Measurements from ENCODE around the gene LARGE1. TPM values are rescaled to one million over a fixed set of nuclear protein-coding genes. Genes with fewer than 3 reads are reported as not detected.

The LARGE1 gene
- total RNA-seq, 1 donor from 2014 or later = 0.16 TPM

DNA sequence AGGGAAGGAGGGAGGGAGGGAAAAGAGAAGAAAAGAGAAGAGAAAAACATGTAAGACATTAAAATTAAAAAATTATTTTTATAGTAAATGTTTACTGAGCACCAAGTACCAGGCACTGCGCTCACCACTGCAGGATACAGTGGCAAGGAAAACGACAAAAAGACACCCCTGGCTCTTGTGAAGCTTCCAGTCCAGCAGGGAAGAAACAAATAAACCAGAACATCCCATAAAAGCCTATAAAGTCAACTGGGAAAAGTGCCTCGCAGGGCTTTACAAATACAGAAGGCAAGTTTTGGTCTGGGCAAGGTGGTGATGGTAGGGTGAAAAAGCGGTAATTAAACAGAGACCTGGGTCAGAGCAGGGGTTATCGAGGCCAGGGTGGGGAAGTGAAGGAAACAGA, 33.6 kb downstream of the LARGE1 start:
- intact Hi-C loops (cut with micrococcal nuclease) = no loop called here

DNA sequence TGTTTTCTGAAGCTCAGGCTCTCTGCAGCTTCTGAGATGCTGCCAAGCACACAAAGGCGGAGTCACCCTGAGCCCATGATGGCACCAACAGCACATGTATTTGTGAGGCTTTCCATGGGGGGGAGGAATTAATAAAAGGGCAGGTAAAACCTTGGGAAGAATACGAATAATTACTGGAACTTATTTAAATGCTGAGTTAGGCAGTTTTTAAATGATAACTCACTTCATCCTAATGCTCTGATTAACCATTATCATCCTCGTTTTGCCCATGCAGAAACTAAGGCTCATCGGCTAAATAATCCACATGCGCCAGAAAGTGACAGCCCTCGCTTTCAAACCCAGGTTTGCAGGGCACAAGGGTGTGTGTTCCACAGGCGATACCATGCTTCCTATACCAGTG, 35.4 kb downstream of the LARGE1 start:
- intact Hi-C loops (cut with micrococcal nuclease) = no loop called here

DNA sequence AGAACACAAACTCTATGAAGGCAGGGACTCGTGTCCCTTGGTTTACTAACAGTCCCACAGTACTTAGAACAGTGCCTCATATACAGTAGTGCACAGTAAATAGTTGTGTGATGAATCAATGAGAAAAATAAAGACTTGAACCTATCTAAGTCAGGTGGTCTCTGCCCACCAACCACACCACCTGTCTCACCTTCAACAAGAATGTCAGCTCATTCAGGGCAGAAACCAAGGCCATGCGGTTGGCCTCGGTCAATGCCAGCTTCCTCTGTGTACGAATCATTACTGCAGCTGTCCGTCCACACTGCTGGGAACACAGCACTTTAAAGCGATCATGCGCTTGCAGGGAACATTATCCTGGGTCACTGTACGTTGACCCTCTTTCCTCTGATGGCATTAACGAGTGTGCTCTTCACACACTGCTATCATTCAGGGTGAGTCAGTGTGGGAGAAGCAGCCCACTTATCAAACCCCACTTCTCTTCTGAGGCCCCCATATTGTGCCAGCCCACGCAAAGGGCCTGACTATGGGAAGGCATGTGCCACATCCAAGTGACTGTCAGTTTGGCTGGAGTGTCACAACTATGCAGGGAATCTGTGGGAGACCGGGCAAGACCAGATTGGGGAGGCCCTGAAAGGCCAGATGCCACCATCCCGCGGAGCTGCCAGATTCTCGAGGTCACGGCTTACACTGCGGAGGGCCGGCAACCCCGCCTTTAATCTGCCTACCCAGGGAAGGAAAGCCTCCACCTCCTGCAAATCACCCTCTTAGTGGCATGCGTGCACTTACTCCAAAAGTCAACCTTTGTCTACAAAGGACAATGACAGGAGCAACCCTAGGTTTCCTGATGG, 36.1 kb downstream of the LARGE1 start:
- intact Hi-C loops (cut with micrococcal nuclease) = no loop called here

- intact Hi-C loops (cut with micrococcal nuclease) = no loop called here
Measured at GRCh38 chr22:33883561-33883960, 36.7 kb downstream of the LARGE1 start.

DNA sequence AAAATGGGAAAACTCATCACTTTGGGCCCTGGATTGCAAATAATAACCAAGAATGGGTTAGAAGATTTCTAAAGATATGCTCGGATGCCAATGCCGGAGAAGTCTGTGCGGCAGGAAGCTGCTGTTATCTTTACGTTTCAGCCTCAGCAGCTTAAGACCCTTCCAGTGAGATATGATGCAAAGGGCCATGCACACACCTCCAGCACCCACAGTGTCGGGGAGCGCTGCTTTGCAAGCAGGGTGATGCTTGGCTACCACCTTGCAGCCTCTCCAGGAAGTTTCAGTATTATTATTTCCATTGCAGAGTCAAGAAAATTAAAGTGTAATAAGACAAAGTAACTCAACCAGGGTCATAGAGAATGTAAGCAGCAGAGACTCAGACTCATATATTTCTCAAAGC, 37.3 kb downstream of the LARGE1 start:
- intact Hi-C loops (cut with micrococcal nuclease) = no loop called here

GRCh38 chr22:33880986-33881385, 39.3 kb downstream of the LARGE1 start:
- intact Hi-C loops (cut with micrococcal nuclease) = no loop called here

- intact Hi-C loops (cut with micrococcal nuclease) = no loop called here
Measured at GRCh38 chr22:33879796-33880195, 40.5 kb downstream of the LARGE1 start.

DNA sequence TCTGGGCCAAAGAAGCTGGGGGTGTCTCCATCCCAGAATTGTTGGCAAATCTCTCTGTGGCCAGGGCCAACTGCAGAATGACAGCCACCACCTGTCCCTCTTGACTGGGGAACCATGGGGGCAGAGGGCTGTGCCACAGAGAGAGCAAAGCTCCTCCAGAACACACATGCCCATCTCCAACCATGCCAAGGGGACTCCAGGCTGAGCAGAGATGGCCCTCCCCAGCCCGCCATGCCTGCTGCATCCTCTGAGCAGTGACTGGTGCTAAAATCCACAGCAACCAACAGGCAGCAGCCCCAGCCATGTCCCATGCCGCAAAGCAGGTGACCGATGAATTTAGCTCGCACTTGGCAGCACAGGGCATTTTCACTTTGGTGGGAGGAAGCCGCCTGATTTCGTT, 45.0 kb downstream of the LARGE1 start:
- intact Hi-C loops (cut with micrococcal nuclease) = no loop called here

DNA sequence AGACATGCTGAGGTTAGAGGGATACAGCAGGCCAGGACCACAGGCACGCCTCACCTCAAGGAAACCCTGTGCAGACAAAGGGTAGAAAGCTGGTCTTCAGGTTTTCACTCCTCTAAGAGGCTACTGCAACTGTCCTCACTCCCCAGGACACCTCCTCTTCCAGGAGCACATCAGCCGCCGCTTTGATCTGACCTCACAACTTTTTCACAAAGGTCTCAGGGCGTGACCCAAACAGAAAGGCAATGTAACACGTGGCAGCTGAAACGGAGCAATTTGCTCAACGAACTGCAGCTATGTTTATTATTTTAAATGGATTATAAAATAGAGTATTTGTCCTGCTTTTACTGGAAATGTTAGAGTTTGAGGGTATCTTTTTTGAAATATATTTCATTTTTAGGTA, 46.1 kb downstream of the LARGE1 start:
- intact Hi-C loops (cut with micrococcal nuclease) = no loop called here

- intact Hi-C loops (cut with micrococcal nuclease) = no loop called here
Measured at GRCh38 chr22:33873666-33874065, 46.6 kb downstream of the LARGE1 start.

- intact Hi-C loops (cut with micrococcal nuclease) = no loop called here
Measured at GRCh38 chr22:33873186-33873585, 47.1 kb downstream of the LARGE1 start.

DNA sequence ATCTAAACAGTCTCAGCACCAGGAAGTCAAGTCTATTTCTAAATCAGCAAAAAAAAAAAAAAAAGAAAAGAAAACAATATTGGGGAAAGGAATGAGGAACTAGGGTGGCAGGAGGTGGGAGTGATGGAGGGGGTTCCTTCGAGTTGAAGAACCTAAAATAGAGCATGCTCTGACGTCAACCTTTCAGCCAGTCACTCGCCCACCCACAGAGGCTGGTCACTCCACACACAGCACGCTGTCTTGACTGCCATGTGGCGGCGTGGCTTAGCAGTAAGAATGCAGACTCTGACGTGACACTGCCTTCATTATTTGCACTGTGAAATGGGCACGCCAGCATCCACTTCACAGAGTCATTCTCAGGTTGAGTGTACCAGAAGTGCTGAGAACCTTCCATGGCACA, 48.3 kb downstream of the LARGE1 start:
- intact Hi-C loops (cut with micrococcal nuclease) = no loop called here

- intact Hi-C loops (cut with micrococcal nuclease) = no loop called here
Measured at GRCh38 chr22:33869946-33870345, 50.3 kb downstream of the LARGE1 start.

DNA sequence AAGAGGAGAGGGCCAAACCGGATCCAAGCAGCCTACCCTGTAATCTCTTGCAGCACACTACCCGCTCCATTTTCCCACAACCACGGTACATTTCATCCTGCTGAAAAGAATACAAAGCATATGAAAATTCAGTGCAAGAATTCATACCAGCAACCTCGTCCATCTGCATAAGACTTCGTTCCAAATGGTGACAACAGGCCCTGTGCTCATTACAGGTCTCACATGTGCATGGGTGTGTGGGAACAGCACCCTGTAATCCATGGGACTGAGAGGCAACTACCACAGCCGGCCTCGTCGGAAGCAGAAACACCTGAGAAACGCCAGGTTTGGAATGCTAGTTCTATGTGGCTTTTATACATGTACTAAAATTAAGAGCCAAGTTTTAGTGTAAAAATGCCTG, 52.3 kb downstream of the LARGE1 start:
- intact Hi-C loops (cut with micrococcal nuclease) = no loop called here

- intact Hi-C loops (cut with micrococcal nuclease) = no loop called here
Measured at GRCh38 chr22:33867118-33867866, 53.0 kb downstream of the LARGE1 start.

GRCh38 chr22:33866511-33866910, 53.8 kb downstream of the LARGE1 start:
- intact Hi-C loops (cut with micrococcal nuclease) = no loop called here

DNA sequence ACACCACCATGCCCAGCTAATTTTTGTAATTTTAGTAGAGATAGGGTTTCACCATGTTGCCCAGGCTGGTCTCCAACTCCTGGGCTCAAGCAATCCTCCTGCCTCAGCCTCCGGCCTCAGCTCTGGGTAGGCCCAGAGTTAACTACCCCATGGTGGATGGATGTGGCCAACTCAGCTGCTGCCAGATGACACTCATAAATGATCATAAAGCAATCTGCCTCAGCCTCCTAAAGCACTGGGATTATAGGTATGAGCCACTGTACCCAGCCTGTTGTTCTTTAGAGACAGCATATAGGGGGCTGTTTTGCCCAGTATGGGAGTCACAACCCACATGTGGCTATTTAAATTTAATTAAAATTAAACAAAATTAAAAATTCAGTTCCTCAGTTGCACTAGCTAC, 54.3 kb downstream of the LARGE1 start:
- intact Hi-C loops (cut with micrococcal nuclease) = no loop called here

DNA sequence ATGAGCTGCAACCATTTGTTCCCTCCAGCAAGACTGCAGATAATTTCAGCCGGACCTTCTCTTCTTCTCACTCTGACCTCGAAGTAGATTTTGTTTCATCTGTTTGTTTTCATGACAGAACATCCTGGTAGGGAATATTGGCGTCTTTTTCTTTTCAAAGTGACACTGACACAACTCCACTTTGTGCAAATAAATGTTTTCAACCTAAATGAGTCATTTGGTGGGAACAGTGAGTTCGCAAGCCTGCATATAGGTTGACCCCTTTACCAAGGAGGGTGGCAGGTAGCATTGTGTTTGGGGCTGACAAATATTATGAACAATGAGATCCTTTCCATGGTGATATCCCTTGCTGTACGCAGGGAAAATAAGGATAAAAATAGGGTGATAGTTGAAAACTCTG, 55.0 kb downstream of the LARGE1 start:
- intact Hi-C loops (cut with micrococcal nuclease) = no loop called here

DNA sequence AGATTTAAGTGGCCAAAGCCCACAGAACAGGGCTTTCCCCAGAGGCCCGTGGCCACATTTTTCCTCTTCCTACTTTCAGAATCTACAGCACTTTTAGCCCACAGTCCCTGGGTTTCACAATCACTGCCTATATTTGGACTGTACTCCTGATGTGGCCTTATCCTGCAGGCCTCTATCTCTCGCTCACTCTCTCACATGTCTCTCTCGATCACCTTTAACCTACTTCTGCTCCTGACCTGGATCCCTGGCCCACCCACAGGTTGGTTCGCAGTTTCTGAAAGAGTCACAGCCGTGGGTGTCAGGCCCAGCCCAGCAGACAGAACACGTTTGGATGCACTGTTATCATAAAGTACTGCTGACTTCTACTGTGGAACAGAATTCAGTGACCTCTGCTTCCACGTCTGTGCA, 55.5 kb downstream of the LARGE1 start:
- intact Hi-C loops (cut with micrococcal nuclease) = no loop called here

- intact Hi-C loops (cut with micrococcal nuclease) = no loop called here
Measured at GRCh38 chr22:33861216-33861875, 58.9 kb downstream of the LARGE1 start.

- intact Hi-C loops (cut with micrococcal nuclease) = no loop called here
Measured at GRCh38 chr22:33860386-33860785, 59.9 kb downstream of the LARGE1 start.

- intact Hi-C loops (cut with micrococcal nuclease) = no loop called here
Measured at GRCh38 chr22:33859311-33859710, 61.0 kb downstream of the LARGE1 start.

All from T-helper 2 cell treated with Interferon-gamma antibody and Interleukin-4, amounts not matched to agents 100 ng/mL and 5 ng/mL, for 36 hours (primary cell).